Measurements from ENCODE around the gene KCMF1. TPM values are rescaled to one million over a fixed set of nuclear protein-coding genes. Genes with fewer than 3 reads are reported as not detected.

Gene KCMF1
- total and polyA plus RNA-seq, 10 of the 15 experiments (the other 5 are each of a cell fraction or from before 2014, with no cell fraction given) = 8.4 to 124 (median 43.0) TPM

DNA sequence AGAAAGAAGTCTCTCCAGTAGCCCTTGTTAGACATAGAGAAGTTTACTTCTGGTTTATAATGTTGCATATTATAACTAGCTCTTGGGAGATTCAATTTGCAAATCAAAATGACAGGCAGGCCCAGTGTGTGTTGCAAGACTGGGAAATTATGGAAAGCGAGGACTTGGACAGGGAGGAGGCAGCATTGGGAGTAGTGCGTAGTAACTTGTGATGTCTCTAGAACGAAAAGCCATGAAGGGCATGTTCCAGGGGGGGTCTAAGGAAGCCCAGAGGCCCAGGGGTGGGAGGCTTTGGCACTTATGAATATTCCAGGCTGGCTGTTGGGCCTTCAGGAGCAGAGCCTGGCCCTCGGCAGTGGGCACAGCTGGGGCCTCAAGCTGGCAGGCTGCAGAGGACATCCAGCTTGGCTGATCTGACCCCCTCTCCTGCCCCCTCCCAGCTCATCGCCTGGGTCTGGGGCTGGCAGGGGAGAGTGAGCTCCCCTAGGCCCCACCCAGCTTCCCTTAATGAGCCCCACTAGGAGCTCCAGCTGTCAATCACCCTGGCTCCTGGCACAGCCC is 107.0 kb downstream of the KCMF1 start:
- in situ Hi-C loops (cut with MboI) = no loop called here
- no peaks in the 10 kb centered on the region for H3K36me3 ChIP-seq (ENCODE audit: control insufficient read depth in 2 of 2, insufficient read depth in 2 of 2, low read length in 1 of 2)
- ChIA-PET SMC1A (ENCODE audit: uncharacterized antibody, unreplicated experiment) (no interaction called here), RAD21 (ENCODE audit: unreplicated experiment) (no interaction called here), POLR2A (no interaction called here), CTCF (interaction anchor here (0.9 to 1.5 kb wide), 2 partner anchors 12 to 559 kb away, joined by 3 to 5 read pairs; no protein-coding TSS in a partner anchor)
- no peaks in the 10 kb centered on the region for H3K79me2 ChIP-seq (ENCODE audit: control insufficient read depth, insufficient read depth, low read length)
- H3K4me3 ChIP-seq = no peak overlapping the region
- no peaks in the 10 kb centered on the region; the same call in 1 of the 2 replicates for H3K4me1 ChIP-seq (ENCODE audit: control insufficient read depth, insufficient read depth, low read length)
- 42% methylated on average over 5 of the region's 5 CpGs for WGBS (ENCODE audit: insufficient coverage, insufficient replicate concordance, low lambda C conversion rate, missing lambda C conversion rate)
- no peaks in the 10 kb centered on the region for H3K27me3 ChIP-seq (replicated peaks in 1 of 2; ENCODE audit: control insufficient read depth in 2 of 2, insufficient read depth in 2 of 2, low read length in 1 of 2)
- no peak overlapping the region for H2AFZ ChIP-seq (ENCODE audit: control insufficient read depth, low read depth, low read length)
- H3K9ac ChIP-seq (ENCODE audit: control insufficient read depth, insufficient read depth, low read length) = no peak overlapping the region
- ATAC-seq = no peak
- no peaks in the 10 kb centered on the region for H4K20me1 ChIP-seq (ENCODE audit: control insufficient read depth, insufficient read depth)
- H3K9me3 ChIP-seq (replicated peaks; ENCODE audit: control insufficient read depth, insufficient read depth, low read length) = peaks cover 2% of the 10 kb centered on the region; the same call in 2 of the 3 replicates
- intact Hi-C loops (cut with micrococcal nuclease; ENCODE audit: unreplicated experiment) = no loop called here
- no peak overlapping the region for H3K4me2 ChIP-seq (ENCODE audit: control insufficient read depth, insufficient read depth)
- no peak overlapping the region for H3K27ac ChIP-seq (ENCODE audit: control insufficient read depth, insufficient read depth)
- DNase-seq (ENCODE audit: low read depth, low spot score) = no peak
- BruUV-seq (replicated peaks) = no TSS peak
- FAIRE-seq = no peak
- TF ChIP-seq ZBED1 (IDR thresholded peaks at IDR 0.05; ENCODE audit: borderline replicate concordance) (no peak), SMAD1 (IDR thresholded peaks at IDR 0.05; ENCODE audit: low read depth, partially characterized antibody) (no peak), MTA3 (IDR thresholded peaks at IDR 0.05; ENCODE audit: borderline replicate concordance, low read length) (no peak), HDAC6 (IDR thresholded peaks at IDR 0.05; ENCODE audit: unreplicated experiment) (no peak)
- TF ChIP-seq, protein P1, sequence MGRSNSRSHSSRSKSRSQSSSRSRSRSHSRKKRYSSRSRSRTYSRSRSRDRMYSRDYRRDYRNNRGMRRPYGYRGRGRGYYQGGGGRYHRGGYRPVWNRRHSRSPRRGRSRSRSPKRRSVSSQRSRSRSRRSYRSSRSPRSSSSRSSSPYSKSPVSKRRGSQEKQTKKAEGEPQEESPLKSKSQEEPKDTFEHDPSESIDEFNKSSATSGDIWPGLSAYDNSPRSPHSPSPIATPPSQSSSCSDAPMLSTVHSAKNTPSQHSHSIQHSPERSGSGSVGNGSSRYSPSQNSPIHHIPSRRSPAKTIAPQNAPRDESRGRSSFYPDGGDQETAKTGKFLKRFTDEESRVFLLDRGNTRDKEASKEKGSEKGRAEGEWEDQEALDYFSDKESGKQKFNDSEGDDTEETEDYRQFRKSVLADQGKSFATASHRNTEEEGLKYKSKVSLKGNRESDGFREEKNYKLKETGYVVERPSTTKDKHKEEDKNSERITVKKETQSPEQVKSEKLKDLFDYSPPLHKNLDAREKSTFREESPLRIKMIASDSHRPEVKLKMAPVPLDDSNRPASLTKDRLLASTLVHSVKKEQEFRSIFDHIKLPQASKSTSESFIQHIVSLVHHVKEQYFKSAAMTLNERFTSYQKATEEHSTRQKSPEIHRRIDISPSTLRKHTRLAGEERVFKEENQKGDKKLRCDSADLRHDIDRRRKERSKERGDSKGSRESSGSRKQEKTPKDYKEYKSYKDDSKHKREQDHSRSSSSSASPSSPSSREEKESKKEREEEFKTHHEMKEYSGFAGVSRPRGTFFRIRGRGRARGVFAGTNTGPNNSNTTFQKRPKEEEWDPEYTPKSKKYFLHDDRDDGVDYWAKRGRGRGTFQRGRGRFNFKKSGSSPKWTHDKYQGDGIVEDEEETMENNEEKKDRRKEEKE (IDR thresholded peaks at IDR 0.05) = no peak
